Hepatocyte (in vitro differentiated cells): ENCODE data around the gene ZDHHC14. TPM values are rescaled to one million over a fixed set of nuclear protein-coding genes. Genes with fewer than 3 reads are reported as not detected.

Experiments used
- DNase-seq: peaks from one replicate; pipeline ENCODE4 v3.0.0-alpha.2; 2016; ENCODE audit warnings: low spot score
- H2AFZ ChIP-seq: fragments of 200-600 bp; sonication (generic); 2 replicates; pipeline ENCODE4 v1.6.0; 2016; ENCODE audit warnings: antibody characterized with exemption, mild to moderate bottlenecking
- H3K27ac ChIP-seq: fragments of 200-600 bp; sonication (generic); 2 replicates; pipeline ENCODE4 v1.5.1; 2016; ENCODE audit warnings: mild to moderate bottlenecking
- H3K27me3 ChIP-seq: fragments of 200-600 bp; sonication (generic); 2 replicates; pipeline ENCODE4 v1.6.1; 2016
- H3K36me3 ChIP-seq: fragments of 200-600 bp; sonication (generic); replicated peaks from 2 replicates; pipeline ENCODE4 v1.5.1; 2016; ENCODE audit warnings: low read depth; ENCODE audit not compliant: insufficient read depth
- H3K4me1 ChIP-seq: fragments of 200-600 bp; sonication (generic); 2 replicates; pipeline ENCODE4 v1.5.1; 2016; ENCODE audit warnings: mild to moderate bottlenecking, moderate library complexity; ENCODE audit not compliant: insufficient read depth
- H3K4me2 ChIP-seq: fragments of 200-600 bp; sonication (generic); 2 replicates; pipeline ENCODE4 v1.6.0; 2016
- H3K4me3 ChIP-seq: fragments of 200-600 bp; sonication (generic); 2 replicates; pipeline ENCODE4 v1.5.1; 2016; ENCODE audit warnings: mild to moderate bottlenecking
- H3K79me2 ChIP-seq: fragments of 200-600 bp; sonication (generic); 2 replicates; pipeline ENCODE4 v1.6.0; 2017; ENCODE audit warnings: mild to moderate bottlenecking
- H3K9me2 ChIP-seq: fragments of 200-600 bp; sonication (generic); replicated peaks from 2 replicates; pipeline ENCODE4 v1.6.0; 2017; ENCODE audit warnings: mild to moderate bottlenecking; ENCODE audit not compliant: insufficient read depth
- H3K9me3 ChIP-seq: fragments of 200-600 bp; sonication (generic); 2 replicates; pipeline ENCODE4 v1.5.1; 2016; ENCODE audit warnings: low read depth, mild to moderate bottlenecking
- H4K20me1 ChIP-seq: fragments of 200-600 bp; sonication (generic); 2 replicates; pipeline ENCODE4 v1.6.0; 2016; ENCODE audit warnings: mild to moderate bottlenecking; ENCODE audit not compliant: insufficient read depth, poor library complexity, severe bottlenecking
- CTCF ChIP-seq: fragments of 200-600 bp; sonication (generic); IDR thresholded peaks from 2 replicates; pipeline ENCODE4 v1.5.1; 2016; ENCODE audit warnings: antibody characterized with exemption, mild to moderate bottlenecking; ENCODE audit not compliant: poor library complexity
- EZH2 ChIP-seq: fragments of 200-600 bp; sonication (generic); IDR thresholded peaks from 2 replicates; pipeline ENCODE4 v1.6.1; 2016; ENCODE audit warnings: antibody characterized with exemption, mild to moderate bottlenecking, borderline replicate concordance
- EZH2phosphoT487 ChIP-seq: fragments of 200-600 bp; sonication (generic); IDR thresholded peaks from one replicate; pipeline ENCODE4 v1.6.1; 2018; ENCODE audit warnings: antibody characterized with exemption, mild to moderate bottlenecking, low read depth, moderate library complexity; ENCODE audit not compliant: unreplicated experiment, severe bottlenecking
- WGBS: methylation state at CpG from one replicate; pipeline ENCODE4 v1.1.6; 2016; ENCODE audit warnings: low lambda C conversion rate; ENCODE audit errors: missing lambda C conversion rate; 5-methylcytosine and 5-hydroxymethylcytosine counted together
- polyA plus RNA-seq: library from polyadenylated mRNA; unstranded; fragments of >200 nt; fragmentation: Nextera tagmentation; extraction: Ambion mirVana; gene quantifications from 2 replicates; pipeline ENCODE4 v1.2.1, GENCODE V29; 2016
- total RNA-seq: library from RNA; depleted of rRNA; stranded (reverse); fragments of >200 nt; gene quantifications from 2 replicates; pipeline ENCODE4 v1.2.3, GENCODE V29; 2014

The ZDHHC14 gene
- total and polyA plus RNA-seq, 2 experiments from 2014 or later, result 11.8 to 25.2 TPM

- Histone ChIP-seq H3K4me2 (no peak overlapping the region), H3K4me1 (no peaks in the 10 kb centered on the region), H2AFZ (no peak overlapping the region), H3K9me3 (no peaks in the 10 kb centered on the region), H4K20me1 (no peaks in the 10 kb centered on the region), H3K27me3 (no peaks in the 10 kb centered on the region), H3K36me3 (no peaks in the 10 kb centered on the region), H3K4me3 (no peak overlapping the region), H3K27ac (no peak overlapping the region), H3K79me2 (no peaks in the 10 kb centered on the region), H3K9me2 (no peaks in the 10 kb centered on the region)
- 87% methylated on average over 15 of the region's 15 CpGs for WGBS
- TF ChIP-seq EZH2 (no peak), EZH2phosphoT487 (no peak), CTCF (no peak)
- no peak for DNase-seq
Observed at GRCh38 chr6:157561929-157562810, 181.2 kb downstream of the ZDHHC14 start.

GRCh38 chr6:157562997-157563396, 182.0 kb downstream of the ZDHHC14 start:
- no peaks in the 10 kb centered on the region for H3K79me2 ChIP-seq
- 88% methylated on average over 11 of the region's 11 CpGs for WGBS
- no peaks in the 10 kb centered on the region for H3K4me1 ChIP-seq
- no peak overlapping the region for H3K4me2 ChIP-seq
- no peaks in the 10 kb centered on the region for H3K27me3 ChIP-seq
- TF ChIP-seq EZH2phosphoT487 (no peak), CTCF (no peak), EZH2 (no peak)
- H3K9me3 ChIP-seq, result no peaks in the 10 kb centered on the region
- no peak overlapping the region for H3K4me3 ChIP-seq
- H3K9me2 ChIP-seq, result no peaks in the 10 kb centered on the region
- H4K20me1 ChIP-seq, result no peaks in the 10 kb centered on the region
- no peaks in the 10 kb centered on the region for H3K36me3 ChIP-seq
- H3K27ac ChIP-seq, result no peak overlapping the region
- no peak overlapping the region for H2AFZ ChIP-seq
- no peak for DNase-seq

GRCh38 chr6:157563611-157564284, 182.8 kb downstream of the ZDHHC14 start:
- TF ChIP-seq CTCF (no peak), EZH2phosphoT487 (no peak), EZH2 (no peak)
- Histone ChIP-seq H3K9me3 (no peaks in the 10 kb centered on the region), H3K4me2 (no peak overlapping the region), H3K79me2 (no peaks in the 10 kb centered on the region), H3K27ac (no peak overlapping the region), H3K4me3 (no peak overlapping the region), H3K9me2 (no peaks in the 10 kb centered on the region), H2AFZ (no peak overlapping the region), H4K20me1 (no peaks in the 10 kb centered on the region), H3K27me3 (no peaks in the 10 kb centered on the region), H3K4me1 (no peaks in the 10 kb centered on the region), H3K36me3 (no peaks in the 10 kb centered on the region)
- 92% methylated on average over 8 of the region's 8 CpGs for WGBS
- DNase-seq, result no peak
